Spleen (tissue), 11 donors: Measurements from ENCODE around the gene SLC22A15. TPM values are rescaled to one million over a fixed set of nuclear protein-coding genes. Genes with fewer than 3 reads are reported as not detected.

Experiments
- DNase-seq: peaks from one replicate; pipeline ENCODE4 v3.0.0-alpha.2; 2020
- H3K27ac ChIP-seq, 8 donors: fragments of 200-600 bp; sonication (generic) in 7 of 8; 1 replicate in 4 of 8; 2 replicates in 4 of 8; pipeline versions ENCODE4 v1.5.0 to v1.8.0; 2016 to 2021; ENCODE audit warnings: inconsistent platforms in 4 of 8, mild to moderate bottlenecking in 4 of 8, moderate library complexity in 1 of 8
- H3K27me3 ChIP-seq, 7 donors: fragments of 200-600 bp; sonication (generic) in 6 of 7; replicated peaks in 1 of 7; 1 replicate in 4 of 7; 2 replicates in 3 of 7; pipeline versions ENCODE4 v1.5.0 to v1.8.0; 2016 to 2021; ENCODE audit warnings: inconsistent platforms in 3 of 7, mild to moderate bottlenecking in 1 of 7
- H3K36me3 ChIP-seq, 6 donors: fragments of 200-600 bp; sonication (generic) in 5 of 6; 1 replicate in 4 of 6; 2 replicates in 2 of 6; pipeline versions ENCODE4 v1.5.0 to v1.8.0; 2016 to 2021; ENCODE audit warnings: inconsistent platforms in 2 of 6
- H3K4me1 ChIP-seq, 6 donors: fragments of 200-600 bp; sonication (generic) in 5 of 6; 1 replicate in 3 of 6; 2 replicates in 3 of 6; pipeline versions ENCODE4 v1.5.0 to v1.8.0; 2016 to 2021; ENCODE audit warnings: inconsistent platforms in 3 of 6
- H3K4me3 ChIP-seq, 8 donors: fragments of 200-600 bp; sonication (generic) in 7 of 8; 1 replicate in 4 of 8; 2 replicates in 4 of 8; pipeline versions ENCODE4 v1.5.0 to v1.8.0; 2016 to 2021; ENCODE audit warnings: inconsistent platforms in 4 of 8, mild to moderate bottlenecking in 4 of 8, moderate library complexity in 2 of 8
- H3K9me3 ChIP-seq, 8 donors: fragments of 200-600 bp; sonication (generic) in 7 of 8; 1 replicate in 4 of 8; 2 replicates in 4 of 8; pipeline versions ENCODE4 v1.5.0 to v1.8.0; 2016 to 2021; ENCODE audit warnings: inconsistent platforms in 4 of 8
- CTCF ChIP-seq, 11 experiments: fragments of 200-600 bp in 7 of 11; fragments of 450-650 bp in 4 of 11; sonication (generic) in 4 of 11; IDR thresholded peaks in 8 of 11; conservative IDR thresholded peaks in 3 of 11; 1 replicate in 7 of 11; 2 replicates in 4 of 11; pipeline versions ENCODE4 v1.4.0 to v1.8.0; 2016 to 2021; ENCODE audit warnings: antibody characterized with exemption in 11 of 11, inconsistent platforms in 4 of 11, mild to moderate bottlenecking in 1 of 11
- POLR2A ChIP-seq, 3 donors: fragments of 450-650 bp; IDR thresholded peaks; one replicate each; pipeline ENCODE4 v1.5.1; 2017; ENCODE audit warnings: antibody characterized with exemption in 3 of 3, mild to moderate bottlenecking in 1 of 3
- POLR2AphosphoS5 ChIP-seq, 3 donors: sonication (generic); formaldehyde crosslinking; IDR thresholded peaks; one replicate each; pipeline ENCODE4 v1.5.1; 2017; ENCODE audit warnings: antibody characterized with exemption in 3 of 3
- WGBS, 5 donors: extraction: QIAGEN DNeasy Blood & Tissue Kit in 3 of 5; methylation state at CpG; one replicate each; pipeline versions ENCODE4 v1.1.5 to v1.1.7; 2013 to 2018; 5-methylcytosine and 5-hydroxymethylcytosine counted together
- intact Hi-C: fragments of 100-400 bp; cut with DNase I; formaldehyde crosslinking; loops from one replicate; pipeline ENCODE4 v1.15.0; 2023; ENCODE audit warnings: low total_unique reads
- polyA plus RNA-seq, 3 donors: library from polyadenylated mRNA; stranded (reverse); fragments of 200-250 nt; gene quantifications; one replicate each; pipeline ENCODE4 v1.2.1, GENCODE V29; 2013
- total RNA-seq, 7 donors: library from RNA; depleted of rRNA in 3 of 7; stranded (reverse); fragments of >200 nt in 3 of 7; fragmentation: NEBNext Ultra II Directional in 4 of 7; extraction: Animal tissue kit (Norgen Biotek cat#: 25700) in 4 of 7; gene quantifications; one replicate each; pipeline versions ENCODE4 v1.1.0 to v1.2.1, GENCODE V29; 2016 to 2021
- donor health status: healthy with polysubstance abuse.
- donor health status: DM: no; HTN: no; CAD: no; lungs with moderate emphysema.
- donor health status: DM: no; HTN: no; CAD: no.
- donor health status: Bipolar disorder and iron deficiency.
- donor health status: healthy.
- donor health status: DM: no; HTN: no; CAD: no.
- donor health status: DM: yes; HTN: yes; CAD: no.

SLC22A15 gene
- total and polyA plus RNA-seq, 10 donors = 1.2 to 24.8 (median 11.2) TPM

GRCh38 chr1:115976921-115977498 lies 697 bp downstream of the SLC22A15 start:
- DNase-seq = peak; percentile 72
- Histone ChIP-seq H3K36me3 (no peaks in the 10 kb centered on the region), H3K4me3 (peak overlapping the region; percentile 39 to 82 (median 58)), H3K27me3 (peaks cover 0 to 17% (median 4%) of the 10 kb centered on the region in 7 donors), H3K4me1 (peaks cover 5 to 65% (median 14%) of the 10 kb centered on the region in 6 donors), H3K27ac (peak overlapping the region; percentile 44 to 95 (median 86)), H3K9me3 (no peaks in the 10 kb centered on the region)
- intact Hi-C loops = no loop called here
- TF ChIP-seq CTCF (IDR thresholded peaks at IDR 0.05 in 8 of 11, conservative IDR thresholded peaks at IDR 0.05 in 3 of 11) (no peak), POLR2A (IDR thresholded peaks at IDR 0.05) (no peak), POLR2AphosphoS5 (IDR thresholded peaks at IDR 0.05) (no peak)
- WGBS, 5 donors = 48 to 66% (median 53%) methylated on average over 13 to 15 of the region's 15 CpGs

DNA sequence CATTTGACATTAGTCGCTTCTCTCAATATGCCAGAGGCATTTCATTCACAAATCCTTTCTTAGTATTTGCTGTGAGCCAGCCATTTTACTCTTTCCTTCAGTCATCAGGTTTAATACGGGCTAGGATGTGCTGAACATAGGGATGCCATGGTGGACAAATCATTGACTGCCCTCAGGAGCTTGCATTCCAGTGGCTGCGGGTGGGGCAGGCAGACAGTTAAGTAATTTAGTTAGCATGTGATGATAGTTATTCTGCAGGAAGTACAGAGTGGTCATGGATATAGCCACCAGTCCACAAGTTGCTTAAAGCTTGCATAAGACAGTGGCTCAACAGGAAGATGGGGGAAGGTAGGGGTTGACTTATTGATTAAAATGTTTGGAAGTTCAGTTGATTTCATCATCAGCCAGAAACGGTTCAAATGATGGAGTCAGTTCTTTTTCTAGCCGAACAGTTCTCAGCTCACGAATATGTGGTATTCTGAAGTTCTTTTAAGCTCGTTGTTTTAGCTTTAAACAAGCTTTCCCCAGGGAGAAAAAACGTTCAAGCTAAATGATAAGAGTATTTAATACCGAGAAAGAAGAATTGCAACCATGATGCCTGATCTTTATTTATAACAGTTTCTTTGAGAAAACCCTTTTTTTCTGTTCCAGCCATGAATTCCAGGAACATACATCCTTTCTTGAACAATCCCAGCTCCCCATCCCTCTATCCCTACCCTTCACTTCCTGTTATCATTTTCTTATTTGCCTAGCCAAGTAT lies 1.4 kb downstream of the SLC22A15 start:
- WGBS, 5 donors = 48 to 82% (median 63%) methylated on average over 9 of the region's 9 CpGs
- peak overlapping the region in 4 of 8 donors; percentile 58 to 82 (median 64) for H3K4me3 ChIP-seq
- peak overlapping the region in 7 of 8 donors; percentile 77 to 95 (median 90) for H3K27ac ChIP-seq
- no peak for DNase-seq
- intact Hi-C loops = no loop called here
- peaks cover 0 to 17% (median 4%) of the 10 kb centered on the region in 7 donors for H3K27me3 ChIP-seq
- H3K36me3 ChIP-seq = no peaks in the 10 kb centered on the region
- peak in 1 of 3 donors; percentile 38 for TF ChIP-seq POLR2AphosphoS5 (IDR thresholded peaks at IDR 0.05)
- TF ChIP-seq POLR2A (IDR thresholded peaks at IDR 0.05) = no peak
- peaks cover 5 to 72% (median 17%) of the 10 kb centered on the region in 6 donors for H3K4me1 ChIP-seq
- no peaks in the 10 kb centered on the region for H3K9me3 ChIP-seq

DNA sequence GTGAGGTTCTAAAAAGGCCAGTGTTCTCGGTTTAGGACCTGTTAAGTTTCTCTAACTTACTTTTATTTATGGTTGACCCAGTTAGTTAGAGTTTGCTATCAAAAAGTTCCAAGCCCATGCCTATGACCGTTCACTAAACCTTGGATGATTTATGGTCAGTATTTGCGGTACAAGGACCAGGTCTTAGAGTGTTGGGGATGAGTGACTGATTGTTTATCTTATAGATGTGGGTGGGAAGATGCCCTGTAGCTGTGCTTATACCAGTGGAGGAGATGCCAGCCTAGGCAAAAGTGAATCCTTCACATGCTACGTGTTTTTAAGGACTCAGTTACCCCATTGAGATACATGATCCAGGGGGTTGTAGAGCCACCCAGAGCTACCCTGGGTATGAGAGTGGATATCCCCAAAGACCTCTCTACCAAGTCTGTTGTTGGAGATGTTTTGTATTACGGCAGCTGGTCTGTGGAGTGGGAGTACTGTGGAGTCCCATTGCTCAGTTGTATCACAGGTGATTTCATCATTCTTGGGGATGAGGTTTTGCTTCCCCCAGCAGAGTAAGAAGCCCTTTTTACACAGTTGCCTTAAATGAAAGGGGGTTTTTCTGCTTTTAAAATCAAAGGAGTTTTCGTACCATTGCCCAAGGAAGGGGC lies 2.1 kb downstream of the SLC22A15 start:
- intact Hi-C loops = no loop called here
- no peak for TF ChIP-seq CTCF (IDR thresholded peaks at IDR 0.05 in 8 of 11, conservative IDR thresholded peaks at IDR 0.05 in 3 of 11)
- H3K36me3 ChIP-seq = no peaks in the 10 kb centered on the region
- DNase-seq = no peak
- peaks cover 0 to 17% (median 4%) of the 10 kb centered on the region in 7 donors for H3K27me3 ChIP-seq
- H3K4me3 ChIP-seq = peak overlapping the region in 2 of 8 donors; percentile 65 to 82
- 66 to 87% (median 78%) methylated on average over 6 of the region's 6 CpGs for WGBS, 5 donors
- peaks cover 5 to 76% (median 17%) of the 10 kb centered on the region in 6 donors for H3K4me1 ChIP-seq
- no peaks in the 10 kb centered on the region for H3K9me3 ChIP-seq
- H3K27ac ChIP-seq = peak overlapping the region in 5 of 8 donors; percentile 20 to 95 (median 90)

- no peak overlapping the region for H3K27ac ChIP-seq
- H3K36me3 ChIP-seq = no peaks in the 10 kb centered on the region
- H3K27me3 ChIP-seq = peaks cover 0 to 17% (median 4%) of the 10 kb centered on the region in 7 donors
- H3K4me3 ChIP-seq = no peak overlapping the region
- DNase-seq = no peak
- no peaks in the 10 kb centered on the region for H3K9me3 ChIP-seq
- 49 to 87% (median 67%) methylated on average over 2 of the region's 2 CpGs for WGBS, 5 donors
- TF ChIP-seq POLR2A (IDR thresholded peaks at IDR 0.05) (no peak), CTCF (IDR thresholded peaks at IDR 0.05 in 8 of 11, conservative IDR thresholded peaks at IDR 0.05 in 3 of 11) (no peak), POLR2AphosphoS5 (IDR thresholded peaks at IDR 0.05) (no peak)
- intact Hi-C loops = loop anchor here (5.0 kb wide), 1 partner anchor 173 kb away; no protein-coding TSS in a partner anchor
- H3K4me1 ChIP-seq = peaks cover 5 to 74% (median 17%) of the 10 kb centered on the region in 6 donors
Measured at GRCh38 chr1:115980156-115980555, 3.8 kb downstream of the SLC22A15 start.
